Cardiac fibroblast (primary cell): ENCODE data around the gene REG1A.

Experiments used
- DNase-seq, 2 donors: peaks; one replicate each; pipeline versions ENCODE4 v3.0.0 to v3.0.0-alpha.2; 2010; ENCODE audit warnings: low read depth in 2 of 2
- H3K4me3 ChIP-seq, 2 donors: replicated peaks in 1 of 2; 1 replicate in 1 of 2; 2 replicates in 1 of 2; pipeline ENCODE4 v1.5.1; 2011; ENCODE audit warnings: low read depth in 2 of 2, low read length in 2 of 2, mild to moderate bottlenecking in 2 of 2, moderate library complexity in 1 of 2
- TF ChIP-seq, protein P1 (sequence below): IDR thresholded peaks from one replicate; pipeline ENCODE4 v1.5.1; 2011; ENCODE audit warnings: low read depth, mild to moderate bottlenecking, low read length, inconsistent platforms

REG1A gene, protein sequence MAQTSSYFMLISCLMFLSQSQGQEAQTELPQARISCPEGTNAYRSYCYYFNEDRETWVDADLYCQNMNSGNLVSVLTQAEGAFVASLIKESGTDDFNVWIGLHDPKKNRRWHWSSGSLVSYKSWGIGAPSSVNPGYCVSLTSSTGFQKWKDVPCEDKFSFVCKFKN

DNA sequence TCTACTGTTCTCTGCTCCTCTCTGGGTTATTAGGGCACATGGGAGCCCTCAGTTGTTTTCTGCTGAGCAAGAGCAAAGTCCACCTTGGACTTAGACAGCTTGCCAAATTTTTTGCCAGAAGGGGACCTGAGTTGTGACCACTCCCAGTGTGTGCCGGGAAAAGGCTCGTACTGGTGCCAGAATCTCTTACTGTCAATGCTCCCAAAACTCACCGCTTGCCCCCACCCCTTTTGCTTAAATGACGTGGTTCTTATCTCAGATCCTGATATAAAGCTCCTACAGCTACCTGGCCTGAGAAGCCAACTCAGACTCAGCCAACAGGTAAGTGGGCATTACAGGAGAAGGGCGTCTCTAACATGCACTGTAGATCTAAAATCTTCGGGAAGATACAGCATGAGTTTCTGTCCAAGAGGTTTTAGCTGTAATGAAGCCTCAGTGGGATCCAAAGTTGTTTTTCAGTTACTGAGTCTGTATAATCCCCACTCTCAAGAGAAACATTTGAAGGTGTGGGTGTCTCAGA, at the start of gene REG1A:
Gene REG1A (plus strand): TSS at position 295 of the 520 bp plus-strand sequence. CDS start 374 bp downstream, outside the sequence.
- TF ChIP-seq, protein P1, sequence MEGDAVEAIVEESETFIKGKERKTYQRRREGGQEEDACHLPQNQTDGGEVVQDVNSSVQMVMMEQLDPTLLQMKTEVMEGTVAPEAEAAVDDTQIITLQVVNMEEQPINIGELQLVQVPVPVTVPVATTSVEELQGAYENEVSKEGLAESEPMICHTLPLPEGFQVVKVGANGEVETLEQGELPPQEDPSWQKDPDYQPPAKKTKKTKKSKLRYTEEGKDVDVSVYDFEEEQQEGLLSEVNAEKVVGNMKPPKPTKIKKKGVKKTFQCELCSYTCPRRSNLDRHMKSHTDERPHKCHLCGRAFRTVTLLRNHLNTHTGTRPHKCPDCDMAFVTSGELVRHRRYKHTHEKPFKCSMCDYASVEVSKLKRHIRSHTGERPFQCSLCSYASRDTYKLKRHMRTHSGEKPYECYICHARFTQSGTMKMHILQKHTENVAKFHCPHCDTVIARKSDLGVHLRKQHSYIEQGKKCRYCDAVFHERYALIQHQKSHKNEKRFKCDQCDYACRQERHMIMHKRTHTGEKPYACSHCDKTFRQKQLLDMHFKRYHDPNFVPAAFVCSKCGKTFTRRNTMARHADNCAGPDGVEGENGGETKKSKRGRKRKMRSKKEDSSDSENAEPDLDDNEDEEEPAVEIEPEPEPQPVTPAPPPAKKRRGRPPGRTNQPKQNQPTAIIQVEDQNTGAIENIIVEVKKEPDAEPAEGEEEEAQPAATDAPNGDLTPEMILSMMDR: no peak
- no peak for DNase-seq
- H3K4me3 ChIP-seq: no peak within 1 kb of the TSS

DNA sequence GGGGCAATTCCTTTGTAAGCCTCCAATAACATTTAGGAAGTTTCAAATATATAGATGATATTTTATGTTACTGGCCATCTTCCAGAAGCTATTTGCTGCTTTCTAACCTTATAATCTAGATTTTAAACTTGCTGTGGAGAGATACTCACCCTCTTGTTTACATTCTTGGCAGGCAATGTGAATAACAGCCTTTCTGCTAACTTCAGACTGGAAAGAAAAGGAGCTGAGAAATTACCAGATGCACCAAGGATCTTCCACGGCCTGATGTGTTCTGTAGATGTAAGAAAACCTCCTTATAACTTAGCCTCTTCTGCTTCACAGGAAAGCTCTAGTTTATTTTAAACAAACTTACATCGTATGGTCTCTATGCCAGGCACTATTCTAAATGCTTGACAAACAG, 49.2 kb upstream of the REG1A start:
- TF ChIP-seq, protein P1: no peak
- no peak for DNase-seq
- H3K4me3 ChIP-seq: no peak overlapping the region

DNA sequence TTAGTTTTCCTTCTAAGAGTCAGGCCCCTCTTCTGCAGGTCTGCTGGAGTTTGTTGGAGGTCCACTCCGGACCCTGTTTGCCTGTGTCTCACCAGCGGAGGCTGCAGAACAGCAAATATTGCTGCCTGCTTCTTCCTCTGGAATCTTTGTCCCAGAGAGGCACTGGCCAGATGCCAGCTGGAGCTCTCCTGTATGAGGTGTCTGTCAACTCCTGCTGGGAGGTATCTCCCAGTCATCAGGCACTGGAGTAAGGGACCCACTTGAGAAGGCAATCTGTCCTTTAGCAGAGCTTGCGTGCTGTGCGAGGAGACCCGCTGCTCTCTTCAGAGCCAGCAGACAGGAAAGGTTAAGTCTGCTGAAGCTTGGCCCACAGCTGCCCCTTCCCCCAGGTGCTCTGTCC, 37.3 kb upstream of the REG1A start:
- DNase-seq: no peak
- no peak overlapping the region for H3K4me3 ChIP-seq

DNA sequence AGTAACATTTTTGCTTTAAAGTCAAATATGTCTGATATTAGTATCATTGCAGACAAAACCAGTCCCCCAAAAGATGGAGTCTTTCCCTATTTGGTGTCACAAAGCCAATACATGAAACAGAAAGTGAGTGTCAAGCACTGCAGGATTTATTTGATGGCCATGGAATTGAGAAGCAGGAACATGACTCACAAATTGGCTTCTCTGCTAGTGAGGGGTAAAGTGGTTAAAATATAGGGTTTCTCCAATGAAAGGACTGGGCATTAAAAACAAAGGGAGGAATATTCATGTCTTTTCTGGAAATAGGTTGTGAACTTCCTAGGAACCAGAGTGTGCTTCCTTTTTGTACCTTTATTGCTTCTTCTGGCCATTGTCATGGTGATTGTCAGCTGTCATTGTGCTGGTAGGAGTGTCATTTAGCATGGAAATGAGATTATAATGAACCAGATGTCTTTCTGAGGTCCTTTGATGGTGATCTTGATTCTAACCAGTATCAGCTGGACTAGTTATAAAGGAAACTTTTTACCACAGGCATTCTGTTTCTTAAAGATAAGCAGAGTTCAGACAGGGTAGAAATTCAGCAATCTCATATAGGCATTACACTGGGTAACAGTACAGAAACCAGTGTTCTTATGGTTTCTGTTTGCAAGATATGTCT, 36.6 kb upstream of the REG1A start:
- no peak for DNase-seq
- TF ChIP-seq, protein P1: no peak
- no peak overlapping the region for H3K4me3 ChIP-seq

More for the DNA sequence above, 37.3 kb upstream of the REG1A start:
- TF ChIP-seq, protein P1: no peak

DNA sequence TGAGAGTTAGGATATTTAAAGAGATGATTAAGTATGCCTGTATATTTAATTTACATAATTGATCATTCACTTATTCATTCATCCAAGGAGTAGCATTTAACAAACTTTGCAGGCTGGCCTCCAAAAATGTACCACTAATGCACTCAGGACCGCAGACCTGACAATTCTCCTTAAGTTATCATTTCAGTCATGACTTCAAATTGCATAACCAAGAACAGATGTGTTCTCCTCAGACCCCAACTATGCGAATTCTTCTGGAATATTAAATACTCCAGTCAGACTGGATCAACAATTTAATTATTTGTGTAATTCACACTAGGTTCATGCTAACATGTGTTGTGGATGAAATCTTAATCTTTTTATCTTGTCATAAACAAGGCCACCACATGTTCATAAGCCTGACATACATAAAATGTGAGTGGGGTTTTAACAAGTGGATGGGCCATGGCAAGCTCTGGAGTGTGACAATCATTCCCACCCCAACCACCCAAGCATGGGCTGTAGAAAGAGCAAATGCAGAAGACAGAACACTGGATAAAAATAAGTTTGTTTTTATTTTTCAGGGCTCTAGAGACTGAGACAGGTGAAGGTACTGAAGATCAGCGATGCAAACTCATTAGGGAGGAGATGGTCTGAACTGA, 35.7 kb upstream of the REG1A start:
- TF ChIP-seq, protein P1: no peak
- no peak for DNase-seq
- no peak overlapping the region for H3K4me3 ChIP-seq

DNA sequence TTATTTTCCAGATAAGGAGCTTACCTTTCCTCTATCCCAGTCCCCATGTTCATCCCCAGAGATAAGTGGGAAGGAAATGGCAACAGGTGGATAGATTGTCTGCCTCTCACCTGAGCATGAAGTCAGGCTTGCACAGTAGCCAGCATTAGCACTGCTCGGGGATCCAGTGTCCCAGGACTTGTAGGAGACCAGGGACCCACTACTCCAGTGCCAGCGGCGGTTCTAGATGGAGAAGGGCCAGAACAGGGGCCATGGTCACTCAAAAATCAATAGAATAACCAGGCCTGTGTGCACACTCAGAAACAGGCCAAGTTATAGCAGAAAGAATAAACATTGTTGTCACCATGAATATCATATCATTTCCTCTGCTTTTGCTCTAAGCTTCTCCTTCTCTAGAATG, 34.9 kb upstream of the REG1A start:
- no peak for DNase-seq
- TF ChIP-seq, protein P1: no peak
- H3K4me3 ChIP-seq: no peak overlapping the region
